ENCODE measurements around the gene USH1C. TPM values are rescaled to one million over a fixed set of nuclear protein-coding genes. Genes with fewer than 3 reads are reported as not detected.

The USH1C gene
- total RNA-seq: not detected in 2 replicates

GRCh38 chr11:17544181-17544622 lies at the start of gene USH1C:
USH1C (minus strand) TSS chr11:17544416; CDS start chr11:17544307, 109 bp downstream.

GRCh38 chr11:17547051-17547577 lies 2.9 kb upstream of the USH1C start, which contains the start of gene OTOG:
OTOG (plus strand) TSS chr11:17547259; CDS start chr11:17547373, 114 bp downstream.

GRCh38 chr11:17476317-17477083 lies 67.7 kb downstream of the USH1C start, which contains the start of gene ABCC8:
ABCC8 (minus strand) TSS chr11:17476845; CDS start chr11:17476776, 69 bp downstream.

Other genes with a start within 250 kb of the USH1C start
- gene NCR3LG1, start 192.6 kb downstream of the USH1C start, total RNA-seq: 1.3 and 5.3 TPM in 2 replicates
- gene KCNJ11, start 155.8 kb downstream of the USH1C start, total RNA-seq: not detected in 2 replicates
- not detected in 2 replicates for gene ABCC8, start 67.6 kb downstream of the USH1C start, total RNA-seq
- gene OTOG, start 2.8 kb upstream of the USH1C start, total RNA-seq: not detected in 2 replicates
- 5.3 TPM in 1 of 2 replicates, not detected in the other for gene MYOD1, start 175.2 kb upstream of the USH1C start, total RNA-seq
- gene KCNC1, start 190.4 kb upstream of the USH1C start, total RNA-seq: 0.08 TPM in 1 of 2 replicates, not detected in the other

All from epithelial cell of alveolus of lung (primary cell).